NCI-H146 treated with DMSO at 0.1 percent for 48 hours (cell line): ENCODE data around the gene RBM28.
A peak's percentile ranks its signal among the peaks of the same experiment; 100 is the strongest.
"Not testable (repeated sequence)": the region's sequence is repeated elsewhere in the genome, so short reads cannot be mapped to it uniquely, and the experiment has no call there.

Experiments used
- DNase-seq: peaks from one replicate; lab custom pipeline; 2025; ENCODE audit not compliant: unreplicated experiment; lab: John Stamatoyannopoulos, UW

The RBM28 gene

DNA sequence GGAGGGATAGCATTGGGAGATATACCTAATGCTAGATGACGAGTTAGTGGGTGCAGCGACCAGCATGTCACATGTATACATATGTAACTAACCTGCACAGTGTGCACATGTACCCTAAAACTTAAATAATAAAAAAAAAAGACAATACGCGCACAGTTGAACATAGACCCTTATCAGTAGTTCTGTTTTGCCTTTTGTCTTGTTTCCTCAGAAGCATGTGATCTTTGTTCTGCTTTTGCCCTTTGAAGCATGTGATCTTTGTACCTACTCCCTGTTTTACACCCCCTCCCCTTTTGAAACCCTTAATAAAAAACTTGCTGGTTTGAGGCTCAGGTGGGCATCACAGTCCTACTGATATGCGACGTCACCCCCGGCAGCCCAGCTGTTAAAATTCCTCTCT lies 45.7 kb downstream of the RBM28 start:
- not testable (repeated sequence) for DNase-seq

DNA sequence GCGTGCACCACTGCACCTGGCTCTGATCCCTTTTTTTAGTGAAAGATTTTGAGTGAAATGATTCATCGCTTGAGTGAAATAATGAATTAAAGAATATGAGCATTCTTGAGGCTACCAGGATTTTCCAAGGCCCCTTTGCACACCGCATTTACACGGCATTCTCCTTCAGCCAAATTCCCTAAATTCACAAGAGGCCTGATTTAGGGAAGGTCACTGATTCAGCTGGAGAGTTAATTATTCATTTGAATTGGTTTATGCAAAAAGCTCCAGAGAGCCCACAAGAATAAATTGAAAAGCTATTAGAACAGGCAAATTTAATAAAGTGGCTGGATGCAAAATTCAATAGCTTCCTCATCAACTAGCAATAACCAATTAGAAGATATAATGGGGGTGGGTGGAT lies 56.2 kb downstream of the RBM28 start:
- DNase-seq: no peak

DNA sequence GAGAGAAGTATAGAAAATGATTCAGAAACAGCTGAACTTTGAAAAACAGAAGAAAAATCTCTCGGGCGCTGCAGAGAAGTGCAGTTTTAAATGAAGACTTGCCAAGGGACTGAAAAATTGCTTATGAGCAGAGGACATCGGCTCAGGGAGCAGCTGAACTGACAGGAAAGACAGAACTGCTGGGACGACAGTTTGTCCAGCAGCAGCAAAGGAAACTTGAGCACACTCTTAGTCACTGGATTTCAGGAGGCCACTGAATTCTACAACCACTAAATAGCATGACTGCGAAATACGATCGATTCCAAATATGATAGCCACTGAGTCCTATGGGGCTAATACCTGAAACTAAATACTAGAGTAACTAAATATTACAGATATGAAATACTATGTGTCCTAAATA lies 59.6 kb downstream of the RBM28 start:
- DNase-seq: no peak

DNA sequence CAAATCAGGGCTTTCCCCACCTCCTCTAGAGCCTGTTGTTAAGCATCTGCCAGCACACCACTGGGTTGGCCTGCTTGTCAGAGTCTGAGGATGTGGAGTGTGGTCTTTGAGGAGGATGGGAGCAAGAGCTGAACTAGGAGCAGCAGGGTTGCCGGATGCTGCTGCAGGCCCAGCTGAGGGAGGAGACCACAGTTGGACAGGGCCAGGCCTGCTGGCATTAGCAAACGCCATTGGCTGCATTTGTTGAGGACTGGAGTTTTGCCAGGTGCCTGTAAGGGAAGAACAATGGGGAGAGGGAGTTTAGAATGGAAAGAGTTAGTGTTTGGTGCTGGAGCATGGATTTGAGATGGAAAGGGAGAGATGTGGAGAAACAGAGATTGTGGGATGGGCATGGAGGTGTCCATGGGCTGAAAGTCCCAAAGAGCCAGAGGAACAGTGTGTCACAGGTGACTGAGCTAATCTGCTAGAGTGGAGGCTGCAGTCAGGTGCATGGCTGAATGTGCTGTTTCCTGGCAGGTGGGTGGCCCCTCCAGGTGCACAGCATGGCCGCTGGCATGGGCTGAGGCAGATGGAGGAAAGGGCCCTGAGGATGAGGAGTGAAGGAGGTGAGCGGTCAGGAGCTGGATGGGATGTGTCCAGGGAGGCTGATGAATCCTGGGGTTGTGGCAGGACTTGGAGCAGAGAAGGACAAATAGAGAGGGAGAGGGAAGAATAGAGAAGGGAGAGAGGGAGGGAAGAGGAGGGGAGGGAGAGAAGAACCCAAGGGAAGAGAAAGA lies 61.9 kb downstream of the RBM28 start:
- DNase-seq: peak; percentile 20

DNA sequence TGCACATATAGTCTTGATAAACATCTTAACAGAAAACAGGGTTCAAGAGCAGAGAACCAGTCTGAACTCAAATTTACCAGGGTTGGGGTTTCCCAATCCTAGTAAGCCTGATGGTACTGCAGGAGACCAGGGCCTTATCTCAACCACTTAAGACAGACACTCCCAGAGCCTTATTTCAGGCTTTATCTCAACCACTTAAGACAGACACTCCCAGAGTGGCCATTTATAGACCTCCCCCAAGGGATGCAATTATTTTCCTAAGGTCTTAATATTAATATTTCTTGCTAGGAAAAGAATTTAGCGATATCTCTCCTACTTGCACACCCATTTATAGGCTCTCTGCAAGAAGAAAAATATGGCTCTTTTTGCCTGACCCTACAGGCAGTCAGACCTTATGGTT lies 63.3 kb downstream of the RBM28 start:
- not testable (repeated sequence) for DNase-seq

DNA sequence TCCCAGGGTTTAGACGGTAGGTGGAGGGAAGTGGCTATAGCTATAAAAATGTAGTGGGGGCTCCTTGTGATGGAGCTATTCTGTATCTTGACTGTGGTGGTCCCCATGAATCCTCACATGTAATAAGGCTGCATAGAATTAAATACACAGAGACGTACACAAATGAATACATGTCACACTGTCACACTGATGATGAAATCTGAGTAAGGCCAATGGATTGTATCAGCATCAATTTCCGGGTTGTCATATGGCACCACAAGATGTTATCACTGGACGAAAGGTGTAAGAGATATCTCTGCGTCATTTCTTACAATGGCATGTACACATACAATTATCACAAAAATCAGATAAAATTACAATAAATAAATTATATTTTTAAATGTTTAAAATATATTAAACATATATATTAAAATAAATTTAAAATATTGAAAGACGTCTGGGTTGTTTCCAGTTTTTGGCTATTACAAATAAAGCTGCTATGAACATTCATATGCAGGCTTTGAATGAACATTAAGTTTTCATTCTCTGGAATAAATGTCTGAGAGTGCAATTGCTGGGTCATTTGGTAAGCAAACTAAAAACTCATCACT lies 64.5 kb downstream of the RBM28 start:
- no peak for DNase-seq

DNA sequence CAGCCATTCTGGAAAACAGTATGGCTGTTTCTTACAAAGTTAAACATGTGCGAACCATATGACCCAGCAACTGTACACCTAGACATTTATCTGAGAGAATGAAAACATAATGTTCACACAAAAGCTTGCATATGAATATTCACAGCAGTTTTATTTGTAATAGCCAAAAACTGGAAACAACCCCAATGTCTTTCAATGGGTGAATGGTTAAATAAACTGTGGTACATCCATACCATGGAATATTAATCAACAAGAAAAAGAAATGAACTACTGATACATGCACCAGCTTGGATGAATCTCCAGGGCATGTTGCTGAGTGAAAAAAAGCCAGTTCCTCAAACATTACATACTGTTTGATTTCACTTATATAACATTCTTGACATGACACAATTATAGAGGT lies 65.3 kb downstream of the RBM28 start:
- no peak for DNase-seq

DNA sequence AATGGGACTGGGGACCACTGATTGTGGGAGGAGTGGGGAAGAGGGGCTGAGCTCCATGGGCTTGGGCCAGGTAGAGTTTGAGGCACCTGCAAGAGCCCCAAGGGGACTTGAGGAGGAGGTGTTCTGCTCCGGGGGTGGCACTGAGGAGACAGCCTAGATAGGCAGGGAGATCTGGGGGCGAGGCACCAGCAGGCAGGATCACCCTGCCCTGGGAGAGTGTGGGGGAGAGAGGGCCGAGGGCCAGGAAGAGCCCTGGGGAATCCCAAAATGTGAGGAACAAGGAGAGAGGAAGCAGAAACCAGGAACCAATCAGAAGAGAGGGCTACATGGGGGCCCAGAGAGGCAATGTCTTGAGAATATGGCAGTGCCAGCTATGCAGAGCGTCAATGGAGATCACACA lies 68.0 kb downstream of the RBM28 start:
- DNase-seq: no peak

DNA sequence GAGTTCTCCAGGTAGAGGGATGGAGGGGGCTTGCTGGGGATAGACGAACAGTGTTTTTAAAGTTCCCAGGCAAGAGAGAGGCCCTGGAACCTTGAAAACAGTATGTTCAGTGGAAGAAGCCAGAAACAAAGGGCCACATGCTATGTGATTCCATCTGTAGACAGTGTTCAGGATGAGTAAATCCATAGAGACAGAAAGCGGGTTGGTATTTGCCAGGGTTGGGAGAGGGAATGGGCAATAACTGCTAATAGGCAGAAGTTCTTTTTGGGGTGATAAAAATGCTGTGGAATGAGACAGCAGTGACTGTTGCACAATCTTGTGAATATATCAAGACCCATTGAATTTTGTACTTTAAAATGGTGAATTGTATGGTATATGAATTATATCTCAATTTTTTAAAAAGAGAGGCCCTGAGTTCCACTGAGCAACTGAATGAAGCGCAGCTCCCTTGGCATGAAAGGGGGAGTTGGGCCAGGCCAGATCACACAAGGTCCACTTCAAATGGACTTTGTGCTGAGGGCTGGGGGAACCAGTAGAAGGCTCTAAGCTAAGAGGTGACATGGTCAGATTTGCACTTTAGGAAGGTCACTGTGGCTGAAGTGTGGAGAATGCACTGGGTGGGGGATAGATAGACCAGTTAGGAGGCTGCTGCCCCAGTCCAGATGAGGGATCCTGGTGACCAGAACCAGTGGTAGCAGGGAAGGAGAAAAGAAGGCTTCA lies 68.7 kb downstream of the RBM28 start:
- DNase-seq: no peak

DNA sequence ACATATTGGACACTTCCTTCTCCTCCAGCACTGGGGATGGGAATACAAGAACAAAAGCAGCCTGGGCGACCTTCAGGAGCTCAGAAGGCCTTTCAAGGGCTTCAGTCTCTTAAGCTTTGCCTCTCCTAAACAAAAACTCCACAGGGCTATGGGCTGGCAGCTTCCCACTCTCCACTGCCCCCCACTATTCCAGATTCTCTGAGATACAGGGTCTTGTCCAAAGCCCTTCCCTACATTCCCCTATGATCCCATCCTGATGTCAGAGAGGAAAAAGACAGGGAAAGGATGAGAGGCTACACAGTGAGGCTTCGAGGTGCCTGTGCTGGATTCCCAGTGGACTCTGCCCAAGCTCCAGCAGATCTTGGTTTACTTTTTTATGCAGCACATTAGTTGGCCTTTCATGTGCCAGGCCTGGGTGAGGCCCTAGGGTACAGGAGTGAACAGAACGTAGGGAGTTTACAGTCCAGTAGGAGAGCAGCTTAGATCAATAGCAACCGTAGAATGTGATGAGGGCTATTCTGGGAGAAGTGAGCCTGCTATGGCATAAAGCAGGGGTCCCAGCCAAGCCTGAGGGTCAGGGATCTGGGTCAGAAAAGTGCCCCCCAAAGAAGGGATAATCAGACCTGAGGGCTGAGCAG lies 69.3 kb downstream of the RBM28 start:
- DNase-seq: no peak

DNA sequence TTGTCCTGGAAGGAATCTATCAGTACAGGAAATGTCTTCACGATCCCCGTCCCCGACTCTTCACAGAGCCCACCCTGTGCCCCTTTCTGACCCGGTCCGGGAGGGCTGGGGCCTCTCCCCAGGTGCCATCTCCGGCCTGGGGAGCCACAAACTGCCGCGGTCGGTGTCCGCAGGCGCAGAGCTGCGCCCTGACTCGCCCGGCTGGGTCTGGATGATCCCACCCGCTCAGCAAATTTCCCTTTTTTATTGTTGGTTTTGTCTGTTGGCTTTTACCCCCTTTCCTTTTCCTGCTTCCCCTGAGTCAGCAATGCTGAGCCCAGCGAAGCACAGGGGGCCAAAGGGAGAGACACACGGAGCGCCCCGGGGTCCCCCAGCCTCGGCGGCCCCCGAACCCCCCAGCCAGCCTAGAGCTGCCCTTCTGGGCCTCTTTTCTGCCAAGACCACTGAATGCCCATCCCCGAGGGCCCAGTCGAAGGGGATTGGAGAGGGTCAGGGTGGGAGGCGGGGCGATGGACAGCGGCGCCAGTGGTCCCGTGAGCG lies 71.7 kb downstream of the RBM28 start:
- DNase-seq: no peak

DNA sequence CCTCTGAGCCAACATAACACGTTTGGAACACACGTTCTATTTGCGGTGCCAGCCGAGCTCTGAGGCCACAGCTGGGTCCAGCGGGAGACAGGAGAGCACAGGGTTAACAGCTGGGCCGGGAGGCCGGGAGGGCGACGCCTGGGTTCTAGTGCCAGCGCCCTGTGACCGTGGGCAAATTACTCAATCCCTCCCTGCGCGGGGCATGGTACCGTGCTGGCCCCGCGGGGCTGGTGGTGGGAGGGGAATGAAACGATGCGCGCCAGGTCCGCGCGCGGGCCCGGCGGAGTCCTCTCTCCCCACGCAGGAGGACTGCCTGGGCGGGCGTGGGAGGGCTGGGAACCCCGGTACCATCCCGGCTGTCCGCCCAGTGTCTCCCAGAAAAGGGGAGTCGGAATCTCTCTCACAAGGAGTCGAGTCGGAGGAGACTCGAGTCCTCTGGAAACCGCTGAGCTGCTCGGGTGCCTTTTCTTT lies 72.2 kb downstream of the RBM28 start:
- DNase-seq: no peak

DNA sequence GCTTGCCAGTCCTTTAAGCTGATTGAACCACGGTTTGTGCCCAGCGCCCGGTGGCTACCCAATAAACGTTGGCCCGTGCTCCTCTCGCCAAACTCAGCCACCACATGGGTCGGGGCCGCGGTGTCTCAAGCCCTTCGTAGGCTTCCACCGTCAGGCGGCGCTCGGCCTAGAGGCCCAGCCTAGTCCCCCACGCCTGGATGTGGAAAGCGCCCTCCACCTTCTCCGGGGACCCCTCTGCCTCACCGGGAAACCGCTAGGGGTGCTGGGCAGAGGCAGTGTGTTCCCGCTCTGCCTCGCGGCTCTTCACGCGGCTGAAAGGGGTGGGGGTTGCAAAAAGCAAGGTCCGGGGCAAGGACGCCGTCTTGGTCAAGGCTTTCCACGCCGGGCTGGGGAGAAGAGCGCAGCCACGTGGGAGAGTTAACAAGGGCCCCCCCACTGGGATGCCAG lies 72.9 kb downstream of the RBM28 start:
- no peak for DNase-seq

DNA sequence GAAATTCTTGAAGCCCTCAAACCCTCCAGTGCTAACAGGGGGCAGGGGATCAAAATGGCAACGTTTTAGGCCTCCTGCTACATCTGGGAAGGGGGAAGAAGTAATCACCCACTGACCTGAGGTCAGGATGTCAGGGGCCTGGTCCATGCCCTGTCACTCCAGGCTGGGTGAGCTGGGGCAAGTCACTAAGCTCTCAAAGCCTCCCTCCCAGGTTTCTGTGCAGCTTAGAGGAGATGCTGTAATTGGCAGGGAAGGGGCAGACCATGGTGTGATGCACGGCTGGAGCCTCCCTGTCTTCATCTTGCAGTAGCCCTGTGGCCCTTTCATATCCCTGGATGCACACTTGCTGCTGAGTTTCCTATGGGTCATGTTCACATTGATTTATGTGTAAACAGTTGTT lies 75.5 kb downstream of the RBM28 start:
- no peak for DNase-seq

DNA sequence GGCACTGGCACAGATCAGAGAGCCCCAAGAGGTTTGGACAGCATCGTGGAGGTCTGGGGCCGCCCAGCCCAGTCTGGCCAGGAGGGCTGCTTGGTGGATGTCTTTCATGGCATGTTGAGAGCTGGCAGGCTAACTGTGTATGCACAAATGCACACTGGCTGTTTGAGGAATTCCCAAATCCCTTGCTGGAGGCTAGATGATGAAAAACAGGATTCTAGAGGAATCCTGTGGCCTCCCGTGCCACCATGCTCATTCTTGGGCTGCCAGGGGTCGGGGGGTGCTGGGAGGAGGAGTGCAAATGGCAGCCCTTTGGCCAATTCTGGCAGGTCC lies 76.1 kb downstream of the RBM28 start:
- no peak for DNase-seq

DNA sequence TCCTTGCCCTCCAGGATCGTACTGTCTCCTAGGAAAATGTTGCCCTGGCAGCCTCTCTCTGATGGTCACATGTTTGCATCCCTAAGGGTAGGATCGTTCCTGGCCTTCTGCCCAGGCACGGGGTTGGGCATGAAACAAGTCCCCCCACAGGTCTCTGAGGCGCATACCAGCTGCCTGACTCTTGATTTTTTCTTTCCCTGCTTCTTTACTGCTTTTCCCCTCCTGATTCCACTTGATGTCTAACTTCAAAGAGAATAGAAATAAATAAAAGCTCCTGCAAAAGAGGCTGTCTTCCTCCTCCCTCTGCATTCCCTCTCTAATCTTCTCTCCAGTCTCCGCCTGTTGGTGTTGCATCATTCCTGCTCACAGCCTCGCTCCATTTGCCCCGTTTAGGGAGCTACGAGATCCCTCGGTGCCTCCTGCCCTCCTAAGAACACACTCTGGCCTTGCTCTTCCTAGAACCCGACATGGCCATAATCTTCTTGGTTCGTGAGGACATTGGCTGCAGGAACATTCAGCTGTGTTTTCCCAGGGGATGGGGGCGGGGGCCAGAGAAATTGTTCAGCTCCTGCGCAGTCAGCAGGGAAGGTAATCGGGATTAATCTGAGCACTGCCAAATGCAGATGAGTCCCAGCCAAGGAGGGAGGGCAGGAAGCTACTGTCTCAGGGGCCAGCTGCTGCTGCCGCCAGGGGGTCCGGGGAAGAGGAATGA lies 76.7 kb downstream of the RBM28 start:
- peak; percentile 37 for DNase-seq

DNA sequence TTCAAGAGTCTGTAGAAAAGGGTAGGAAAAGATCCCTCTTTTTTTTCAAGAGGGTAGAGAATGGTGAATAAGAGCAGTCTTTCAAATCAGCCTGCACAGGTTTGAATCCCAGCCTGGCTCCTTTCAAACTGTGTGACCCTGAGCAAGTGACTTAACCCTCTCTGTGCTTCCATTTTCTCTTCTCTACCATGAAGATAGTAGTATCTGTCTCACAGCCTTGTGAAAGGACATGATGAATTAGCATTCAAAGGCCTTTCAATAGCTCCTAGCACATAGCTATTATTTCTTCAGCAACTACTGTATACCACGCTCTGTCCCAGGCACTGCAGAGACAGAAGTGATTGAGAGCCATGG lies 77.2 kb downstream of the RBM28 start:
- DNase-seq: no peak

DNA sequence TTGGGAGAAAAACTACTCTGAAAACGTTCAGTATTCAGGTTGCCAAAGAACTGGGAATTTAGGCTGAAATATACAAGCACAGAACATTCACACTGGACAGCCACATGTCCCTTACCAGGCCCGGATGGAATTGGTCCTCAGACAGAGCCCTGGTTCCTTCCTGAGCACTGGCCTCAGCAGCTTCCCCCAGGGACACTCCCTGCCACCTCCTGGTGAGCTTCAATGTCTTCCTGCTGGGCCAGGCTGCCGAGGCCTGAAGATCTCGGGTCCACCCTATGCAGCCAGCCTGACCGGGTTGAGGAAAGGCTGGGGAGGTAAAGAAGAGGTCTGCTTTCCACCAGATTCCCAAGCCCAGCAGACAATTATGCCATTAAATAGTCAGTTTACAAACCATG lies 77.8 kb downstream of the RBM28 start:
- no peak for DNase-seq

DNA sequence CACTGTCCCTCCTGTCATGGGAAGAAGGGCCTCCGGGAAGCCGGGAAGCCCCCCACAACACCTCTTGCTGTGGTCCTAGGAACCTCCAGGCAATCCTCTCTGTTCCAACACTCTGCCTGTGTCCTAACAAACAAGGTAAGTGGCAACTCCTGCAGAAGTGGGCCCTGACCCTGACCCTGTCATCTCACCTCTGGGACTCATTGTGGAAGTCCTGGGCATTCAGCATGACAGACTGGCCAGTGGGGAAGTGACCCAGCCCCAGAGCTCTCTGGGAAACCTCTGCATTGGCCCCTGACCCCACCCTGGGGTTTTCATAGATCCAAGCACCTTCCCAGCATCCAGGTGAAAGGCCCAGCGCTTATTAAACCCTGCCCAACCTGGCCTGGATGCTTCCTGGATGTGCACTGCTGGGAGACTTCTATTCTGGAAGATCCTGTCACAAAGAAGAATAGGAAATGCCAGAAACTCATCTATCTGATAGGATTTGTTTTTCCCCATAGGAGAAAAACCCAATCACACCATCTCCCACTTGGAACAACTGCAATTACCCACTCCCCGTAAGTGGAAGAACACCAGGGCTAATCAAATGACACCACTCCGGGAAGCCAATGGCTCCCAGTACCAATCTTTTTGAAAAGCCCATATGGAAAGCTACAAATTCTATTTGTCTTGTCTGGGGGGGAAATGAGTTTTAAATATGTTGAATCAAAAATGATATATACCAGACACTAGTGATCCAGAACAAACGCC lies 78.4 kb downstream of the RBM28 start:
- DNase-seq: no peak

DNA sequence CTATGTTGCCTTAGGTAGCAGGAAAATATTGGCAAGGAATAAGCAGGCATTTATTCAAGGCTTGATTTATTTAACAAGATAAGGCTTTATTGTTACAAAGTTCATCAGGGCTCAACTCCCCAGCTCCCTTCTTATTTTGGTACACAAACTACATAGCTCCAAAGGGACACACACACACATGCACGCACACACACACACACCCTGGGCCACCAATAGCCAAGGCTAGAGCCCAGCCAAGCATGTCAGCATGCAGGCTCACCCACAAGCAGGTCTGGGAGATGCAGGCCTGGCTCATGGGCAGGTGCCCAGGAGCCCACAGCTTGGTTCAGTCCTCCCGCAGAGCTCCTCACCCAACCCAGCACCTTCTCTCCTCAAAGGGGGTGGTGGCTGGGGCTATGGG lies 79.2 kb downstream of the RBM28 start:
- DNase-seq: no peak
